Measurements from ENCODE around the gene MBP.

Gene MBP

DNA sequence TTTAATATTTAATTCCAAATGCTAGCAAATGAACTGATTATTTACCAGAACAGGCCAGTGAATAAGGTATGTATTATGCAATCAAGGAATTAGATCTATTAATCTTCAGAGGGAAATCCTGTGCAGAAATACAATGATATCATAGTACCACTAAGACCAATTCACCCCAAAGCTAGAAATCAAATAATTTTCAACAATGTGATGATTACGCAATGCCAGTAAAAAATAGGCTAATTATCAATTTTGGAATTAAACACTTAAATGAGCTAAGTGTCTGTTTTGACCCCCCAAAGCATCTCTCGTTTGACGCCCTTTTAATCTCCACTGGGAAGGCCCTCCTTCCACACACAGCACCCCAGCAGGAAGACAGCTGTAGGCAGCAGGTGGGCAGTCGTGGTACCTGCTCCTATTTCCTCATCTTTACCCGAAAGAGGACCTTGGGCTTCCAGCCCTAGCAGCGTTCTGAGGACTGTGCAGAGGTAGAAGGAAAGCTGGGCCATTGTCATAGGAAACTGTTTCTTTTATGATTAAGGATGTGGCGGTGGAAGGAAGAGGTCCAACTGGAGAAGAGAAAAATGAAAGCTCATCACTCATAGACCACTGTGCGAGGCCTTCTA lies 84.7 kb downstream of the MBP start:
- DNase-seq (ENCODE audit: low read depth): no peak

DNA sequence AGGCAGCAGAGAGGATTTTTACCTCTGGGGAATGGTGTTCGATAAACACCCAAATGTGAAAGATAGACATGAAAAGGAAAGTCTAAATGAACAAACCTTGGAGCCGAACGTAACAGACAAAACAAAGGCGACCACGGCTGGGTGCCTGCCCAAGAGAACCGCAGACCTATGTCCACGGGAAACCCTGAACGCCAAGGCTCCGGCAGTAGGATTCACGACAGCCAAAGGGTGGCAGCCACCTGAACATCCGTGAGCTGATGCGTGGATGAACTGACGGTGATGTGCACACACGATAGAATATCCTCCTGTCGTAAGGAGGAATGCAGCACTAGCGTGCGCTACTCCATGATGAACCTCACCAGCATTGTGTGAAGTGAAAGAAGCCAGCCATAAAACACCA lies 85.6 kb downstream of the MBP start:
- no peak for DNase-seq (ENCODE audit: low read depth)

DNA sequence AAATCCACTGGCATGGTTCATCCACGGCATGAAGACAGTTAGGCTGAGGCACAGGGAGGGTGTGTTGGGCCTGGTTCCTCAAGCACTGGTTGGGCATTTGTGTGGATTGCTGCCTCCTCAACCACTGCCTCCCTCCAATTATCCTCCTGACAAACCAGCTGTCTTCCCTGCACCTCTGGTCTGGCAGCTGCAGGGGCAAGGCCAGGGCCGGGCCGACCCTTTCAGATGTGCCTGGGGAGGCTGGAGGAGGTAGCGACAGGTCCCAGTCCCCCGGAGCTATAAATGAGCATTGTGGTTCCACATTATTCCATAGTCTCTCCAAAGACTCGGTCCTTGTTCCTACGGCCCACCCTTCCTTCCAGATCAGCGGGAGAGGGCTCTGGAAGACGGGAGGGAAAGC lies 86.2 kb downstream of the MBP start:
- DNase-seq (ENCODE audit: low read depth): no peak

DNA sequence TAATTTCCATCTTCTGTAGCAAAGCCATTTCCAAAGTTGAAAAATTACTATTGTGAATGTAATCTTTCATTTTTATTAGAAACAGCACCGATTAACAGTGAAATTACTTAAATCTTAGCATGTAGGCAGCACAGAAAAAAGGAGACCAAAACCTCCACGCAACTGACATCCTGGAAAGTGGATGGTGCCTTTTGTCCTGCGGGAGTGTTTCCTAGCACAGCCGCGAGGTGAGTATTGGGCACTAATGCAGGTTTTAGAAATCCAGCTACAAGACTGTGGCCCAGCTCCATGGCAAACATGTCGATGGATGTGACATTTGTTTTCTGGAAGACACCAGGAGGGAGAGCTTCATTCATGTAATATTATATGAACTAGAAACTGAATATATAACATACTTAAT lies 86.9 kb downstream of the MBP start:
- DNase-seq (ENCODE audit: low read depth): no peak

DNA sequence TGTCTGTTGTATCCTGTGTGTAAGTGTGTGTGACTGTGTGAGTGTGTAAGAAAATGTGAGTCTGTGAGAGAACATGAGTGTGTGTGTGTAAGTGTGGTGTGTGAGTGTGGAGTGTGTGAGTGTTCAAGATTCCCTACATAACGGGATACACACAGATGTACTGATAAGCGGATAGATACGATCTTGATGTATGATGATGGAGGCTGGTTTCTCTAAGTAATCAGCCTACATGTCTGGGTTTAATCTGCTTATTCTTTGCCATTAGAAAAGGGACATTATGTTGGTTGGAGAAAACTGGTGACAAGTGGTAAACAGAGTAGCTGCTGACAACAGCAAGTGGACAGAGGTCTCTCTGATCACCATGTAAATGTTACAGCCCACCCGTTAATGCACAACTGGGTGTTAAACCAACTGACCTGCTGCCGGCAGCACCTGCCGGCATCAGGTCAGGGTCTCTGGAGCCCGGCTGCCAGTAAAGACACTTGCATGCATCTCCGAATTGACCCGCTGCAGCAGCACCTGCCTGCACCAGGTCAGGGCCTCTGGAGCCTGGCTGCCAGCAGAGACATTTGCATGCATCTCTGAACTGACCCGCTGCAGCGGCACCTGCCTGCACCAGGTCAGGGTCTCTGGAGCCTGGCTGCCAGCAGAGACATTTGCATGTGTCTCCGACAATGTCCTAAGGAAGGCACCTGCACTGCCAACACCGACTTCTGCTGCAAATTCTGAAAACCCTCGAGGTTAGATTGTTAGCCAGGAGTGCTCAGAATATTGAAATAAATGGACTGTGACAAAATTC lies 87.5 kb downstream of the MBP start:
- no peak for DNase-seq (ENCODE audit: low read depth)

DNA sequence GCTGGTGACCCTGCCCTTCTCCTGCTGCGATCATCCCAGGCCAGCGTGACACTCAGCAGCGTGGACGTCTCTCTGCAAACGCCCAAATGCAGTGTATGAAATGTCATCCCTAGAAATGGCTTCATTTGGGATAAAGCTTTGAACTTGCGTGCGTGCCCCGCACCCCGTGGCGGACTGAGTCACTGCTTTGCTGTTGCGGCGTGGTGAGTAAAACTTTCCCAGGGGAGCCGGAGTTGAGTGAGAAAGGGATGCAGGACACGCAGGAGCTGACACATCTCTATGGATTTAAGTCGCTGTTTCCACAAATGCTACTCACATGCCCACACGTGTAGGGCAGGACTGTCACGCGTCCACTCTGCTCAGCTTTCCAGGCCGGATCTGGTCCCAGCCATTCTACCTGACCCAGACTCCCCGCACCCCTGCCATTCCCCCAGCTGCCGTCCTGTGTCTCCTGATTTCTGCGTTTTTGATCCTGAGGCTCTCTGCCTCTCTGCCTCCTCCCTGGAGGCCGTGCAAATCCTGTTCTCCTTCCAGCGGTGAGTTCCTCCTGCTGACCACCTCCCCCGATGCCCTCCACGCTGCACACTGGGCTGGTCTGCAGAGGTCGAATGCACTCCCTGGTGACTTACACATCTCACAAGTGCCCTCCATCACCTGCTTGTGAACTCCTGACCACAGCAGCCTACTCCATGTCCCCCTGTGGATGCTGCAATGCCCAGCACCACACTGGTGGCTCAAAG lies 88.9 kb downstream of the MBP start:
- DNase-seq (ENCODE audit: low read depth): no peak

DNA sequence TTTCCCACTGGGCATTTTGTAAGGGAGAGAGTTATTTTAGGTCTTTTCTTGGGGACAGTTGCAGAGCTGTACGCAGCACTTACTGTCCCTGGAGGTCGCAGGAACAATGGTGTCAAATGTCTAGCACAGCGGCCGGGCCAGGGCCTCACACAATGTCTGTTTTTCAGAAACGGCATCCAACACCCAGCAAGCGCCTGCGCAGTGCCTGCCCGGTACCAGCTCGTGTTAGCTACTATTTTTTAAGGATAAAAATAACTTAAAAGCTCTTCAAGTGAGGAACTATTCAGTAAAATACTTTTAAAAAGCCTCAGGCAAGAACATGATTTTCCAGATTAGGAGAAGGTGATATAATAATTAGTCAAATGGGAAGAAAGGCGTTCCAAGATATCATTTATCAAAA lies 90.0 kb downstream of the MBP start:
- DNase-seq (ENCODE audit: low read depth): no peak

DNA sequence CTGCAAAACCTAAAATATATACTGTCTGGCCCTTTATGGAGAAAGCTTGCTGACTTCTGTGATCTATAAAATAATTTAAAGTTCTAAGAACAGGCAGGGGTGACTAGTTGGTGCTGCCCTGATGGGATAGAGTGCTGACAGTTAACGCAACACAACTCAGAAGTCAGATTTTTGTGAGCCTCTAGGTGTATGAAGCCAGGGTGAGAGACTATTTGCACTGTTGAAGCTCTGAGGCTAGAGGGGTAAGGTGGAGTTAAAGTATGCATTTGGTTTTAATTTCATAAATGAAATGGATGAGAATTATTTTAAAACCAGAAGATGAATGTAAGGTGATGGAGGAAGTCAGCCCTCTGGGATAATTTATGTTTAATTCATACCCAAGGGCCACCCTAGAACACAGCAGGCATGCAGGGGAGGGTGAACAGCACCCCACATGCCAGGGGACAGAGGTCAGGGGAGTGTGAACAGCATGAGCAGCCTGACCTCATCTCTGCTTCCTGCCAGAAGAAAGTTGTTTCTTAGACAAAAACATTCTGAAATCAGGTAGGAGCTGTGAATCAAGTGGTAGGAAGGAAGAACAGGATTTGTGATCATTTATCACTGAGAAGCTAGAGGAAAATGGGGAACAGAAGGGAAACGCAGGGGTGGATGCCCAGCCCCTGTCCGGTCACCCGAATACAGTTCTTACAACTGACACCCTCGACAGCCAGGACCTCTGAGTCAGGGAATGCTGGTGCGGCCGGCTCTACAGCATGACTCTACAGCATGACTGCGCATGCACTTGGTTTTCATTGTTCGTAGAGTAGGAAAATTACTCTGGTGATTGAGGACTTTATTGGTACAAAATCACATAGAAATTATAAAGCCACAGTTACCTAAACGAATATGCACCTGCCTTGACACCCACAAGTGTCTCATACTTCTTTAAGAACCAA lies 93.1 kb downstream of the MBP start:
- no peak for DNase-seq (ENCODE audit: low read depth)

DNA sequence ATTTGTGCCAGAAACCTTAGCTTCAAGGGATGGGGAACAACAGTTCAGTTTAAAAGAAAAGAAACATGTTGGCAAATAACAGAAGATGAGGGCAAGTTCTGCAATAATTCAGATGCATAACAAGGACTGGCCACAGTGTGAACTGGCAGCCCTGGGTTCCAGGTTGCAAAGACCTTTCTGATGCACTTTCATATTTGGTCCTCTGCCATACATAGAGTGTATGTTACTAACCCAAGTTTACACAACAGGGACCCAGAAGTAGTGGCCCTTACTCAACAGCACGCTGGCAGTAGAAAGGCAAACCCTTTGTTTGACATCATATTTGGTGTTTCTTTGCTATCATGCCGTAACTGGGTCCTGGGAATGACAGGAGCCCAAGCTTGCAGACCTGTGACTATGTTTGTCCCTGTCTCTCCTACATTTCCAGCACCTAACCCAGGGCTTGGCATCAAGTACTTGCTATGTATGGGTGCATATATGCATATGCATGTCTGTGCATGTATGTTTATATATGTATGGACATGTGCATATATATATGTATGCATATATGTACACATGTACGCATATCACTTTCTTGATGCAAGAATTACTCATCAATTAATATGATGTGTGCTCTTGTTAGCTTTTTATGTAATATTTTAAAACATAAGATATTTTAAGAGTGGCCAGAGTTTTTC lies 94.3 kb downstream of the MBP start:
- DNase-seq (ENCODE audit: low read depth): no peak

DNA sequence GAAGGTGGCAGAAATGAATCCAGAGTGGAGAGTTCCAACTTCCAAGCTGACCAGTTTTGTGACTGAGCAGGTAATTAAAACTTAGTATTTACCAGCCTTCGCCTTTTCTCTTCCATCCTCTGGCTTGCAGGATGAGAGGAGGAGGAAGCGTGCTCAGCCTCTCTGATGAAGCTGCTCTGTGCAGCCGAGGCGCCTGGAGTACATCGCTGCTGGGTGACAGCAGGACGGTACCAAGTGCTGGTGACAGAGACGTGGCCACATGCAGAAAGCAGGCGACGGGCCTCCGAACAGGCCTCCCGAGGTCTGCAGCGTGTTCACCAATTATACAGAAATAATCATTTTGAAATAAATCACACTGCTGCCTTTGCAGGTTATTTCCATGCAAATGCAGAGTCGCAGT lies 95.0 kb downstream of the MBP start:
- no peak for DNase-seq (ENCODE audit: low read depth)

DNA sequence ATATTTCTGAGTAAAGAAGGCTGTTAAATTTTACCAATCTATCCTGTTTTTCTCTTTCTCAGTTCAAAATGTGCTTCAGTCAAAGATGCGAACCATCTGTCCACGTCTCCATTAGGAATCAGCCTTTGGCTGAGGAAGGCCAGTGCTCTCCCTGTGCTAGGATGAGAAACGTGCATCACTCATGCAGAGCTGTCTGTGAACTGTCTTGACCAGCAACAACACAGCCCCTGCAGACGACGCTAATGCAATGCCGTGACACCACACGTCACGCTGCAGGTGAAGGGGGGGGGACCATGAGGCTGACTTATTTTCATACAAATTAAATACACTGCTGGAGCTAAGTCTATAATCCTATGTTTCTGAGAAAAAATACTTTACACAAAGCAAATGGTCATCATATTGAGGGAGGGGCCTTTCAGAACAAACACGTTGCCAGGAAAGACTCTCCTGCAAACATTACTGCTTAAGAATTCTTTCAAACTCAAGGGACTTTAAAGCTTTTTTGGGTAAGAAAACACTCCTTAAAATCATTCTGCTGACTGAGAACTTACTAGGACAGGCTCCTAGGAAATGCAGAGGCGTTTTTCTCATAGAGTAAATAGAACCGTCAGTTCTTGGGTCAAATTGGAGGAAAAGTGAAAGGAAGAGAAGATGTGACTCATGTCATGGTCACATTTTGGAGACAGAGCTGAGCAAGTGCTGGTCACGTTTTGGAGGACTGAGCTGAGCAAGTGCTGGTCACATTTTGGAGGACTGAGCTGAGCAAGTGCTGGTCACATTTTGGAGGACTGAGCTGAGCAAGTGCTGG lies 97.0 kb downstream of the MBP start:
- no peak for DNase-seq (ENCODE audit: low read depth)

DNA sequence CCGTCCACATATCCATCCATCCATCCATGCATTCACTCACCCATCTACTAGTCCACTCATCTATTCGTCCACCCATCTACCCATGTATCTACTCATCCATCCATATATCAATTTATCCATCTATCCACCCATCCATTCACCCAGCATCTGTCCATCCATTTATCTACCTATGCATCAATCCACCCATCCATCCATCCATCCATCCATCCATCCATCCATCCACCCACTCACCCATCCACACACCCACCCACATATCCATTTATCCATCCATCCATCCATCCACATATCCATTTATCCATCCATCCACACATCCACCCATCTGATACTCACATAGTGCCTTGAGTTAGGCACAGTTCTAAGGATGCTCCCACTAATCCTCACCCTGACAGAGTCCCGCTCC lies 99.0 kb downstream of the MBP start:
- DNase-seq (ENCODE audit: low read depth): no peak

DNA sequence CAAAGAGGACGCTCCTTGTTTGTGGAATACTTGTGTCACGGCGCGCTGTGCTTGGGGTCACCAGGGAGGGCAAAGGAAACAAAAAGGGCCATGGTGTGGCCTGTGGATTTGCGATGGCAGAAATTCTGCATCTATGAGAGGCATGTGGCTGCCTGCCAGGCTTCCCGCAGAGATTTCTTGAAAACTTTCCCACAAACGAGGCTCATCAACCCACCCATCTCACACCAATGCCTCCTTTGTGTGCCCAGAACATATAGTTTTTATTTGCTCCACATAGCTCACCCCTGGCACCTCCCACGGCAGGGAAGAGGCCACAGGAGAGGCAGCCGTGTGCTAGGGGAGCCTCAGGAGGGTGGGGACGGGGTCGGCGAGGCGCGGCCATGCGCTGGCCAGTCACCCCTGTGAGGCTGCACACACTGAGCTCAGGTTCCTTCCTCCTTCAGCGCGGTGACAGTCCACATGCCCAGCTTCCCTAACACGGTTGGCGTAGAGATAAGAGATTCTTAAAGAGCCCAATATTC lies 100.3 kb downstream of the MBP start:
- DNase-seq (ENCODE audit: low read depth): no peak

DNA sequence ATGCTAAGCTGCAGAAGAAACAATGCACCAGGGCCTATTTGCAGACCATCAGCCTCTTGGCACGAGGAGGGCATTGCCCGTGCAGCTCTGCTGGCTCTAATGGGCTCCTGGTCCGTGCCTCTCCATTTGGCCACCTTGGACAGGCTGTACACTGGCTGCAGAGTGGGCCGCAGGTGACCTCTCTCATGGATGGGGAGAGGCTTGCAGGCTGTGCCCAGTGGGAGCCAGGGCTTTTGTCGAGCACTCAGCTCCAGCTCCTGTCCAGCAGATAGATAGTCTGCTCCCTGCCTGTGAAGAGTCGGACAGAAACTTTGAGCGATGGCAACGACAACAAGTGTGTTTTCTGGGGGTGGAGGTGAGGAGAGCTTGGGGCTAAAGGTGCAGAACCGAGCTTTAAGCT lies 100.9 kb downstream of the MBP start:
- DNase-seq (ENCODE audit: low read depth): no peak

DNA sequence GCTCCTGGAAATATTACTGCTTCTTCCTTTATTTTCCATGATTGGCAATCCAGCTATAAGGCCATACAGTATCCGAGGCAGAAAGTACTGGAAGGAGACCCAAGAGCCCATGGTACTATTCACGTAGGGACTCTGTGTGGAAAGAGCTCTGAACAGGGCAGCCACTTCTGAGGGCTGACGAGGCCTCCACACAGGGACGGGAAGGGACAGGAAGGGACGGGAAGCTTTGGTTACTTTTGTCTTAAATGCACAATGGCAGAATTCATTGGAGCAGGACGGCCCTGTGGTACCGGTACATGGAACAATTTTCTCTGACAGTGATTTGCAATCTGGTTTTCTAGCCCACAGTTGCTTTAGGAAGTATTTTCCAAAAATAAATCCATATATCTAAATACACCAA lies 102.4 kb downstream of the MBP start:
- no peak for DNase-seq (ENCODE audit: low read depth)

DNA sequence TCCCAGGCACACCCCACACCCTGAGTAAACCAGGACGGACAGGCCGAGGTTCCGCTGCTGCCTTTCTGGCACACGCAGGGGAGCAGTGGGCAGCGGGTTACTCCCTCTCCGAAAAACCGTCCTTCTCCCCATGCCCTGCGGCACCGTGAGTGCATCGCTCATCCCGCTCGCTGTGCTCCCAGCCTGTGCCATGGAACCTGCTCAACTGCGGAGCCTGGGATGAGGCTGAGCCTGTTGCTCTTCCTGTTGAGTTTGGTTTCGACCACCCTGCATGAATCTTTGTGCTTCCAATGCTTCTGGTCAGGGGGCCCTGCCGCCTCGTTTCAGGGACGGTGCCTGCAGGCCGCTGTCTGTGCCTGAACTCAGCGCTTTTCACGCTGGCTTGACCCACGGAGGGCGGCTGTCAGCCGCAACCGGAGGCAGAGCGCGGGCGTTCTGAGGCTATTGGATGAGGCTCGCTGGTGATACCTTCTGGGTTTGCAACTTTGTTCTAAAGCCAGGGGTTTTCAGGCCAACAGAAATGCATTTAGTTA lies 106.7 kb downstream of the MBP start:
- DNase-seq (ENCODE audit: low read depth): no peak

DNA sequence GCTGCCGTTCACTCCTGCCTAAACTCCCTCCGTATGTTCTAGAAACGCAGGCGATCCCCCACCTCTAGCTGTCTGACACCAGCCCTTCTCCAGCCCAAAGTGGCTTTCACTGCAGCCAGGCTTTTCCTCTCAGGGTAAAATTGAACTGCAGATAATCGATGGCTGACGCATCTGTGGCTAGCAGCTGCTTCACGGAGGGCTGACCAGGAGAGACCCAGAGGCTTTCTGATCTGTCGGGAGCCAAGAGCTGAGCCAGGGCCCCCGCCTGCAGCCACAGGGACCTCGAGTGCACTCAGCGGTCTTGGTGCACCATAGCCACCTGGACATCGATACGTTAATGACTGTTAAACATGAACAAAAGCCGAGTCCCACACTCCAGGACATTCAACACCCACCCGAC lies 107.5 kb downstream of the MBP start:
- DNase-seq (ENCODE audit: low read depth): no peak

DNA sequence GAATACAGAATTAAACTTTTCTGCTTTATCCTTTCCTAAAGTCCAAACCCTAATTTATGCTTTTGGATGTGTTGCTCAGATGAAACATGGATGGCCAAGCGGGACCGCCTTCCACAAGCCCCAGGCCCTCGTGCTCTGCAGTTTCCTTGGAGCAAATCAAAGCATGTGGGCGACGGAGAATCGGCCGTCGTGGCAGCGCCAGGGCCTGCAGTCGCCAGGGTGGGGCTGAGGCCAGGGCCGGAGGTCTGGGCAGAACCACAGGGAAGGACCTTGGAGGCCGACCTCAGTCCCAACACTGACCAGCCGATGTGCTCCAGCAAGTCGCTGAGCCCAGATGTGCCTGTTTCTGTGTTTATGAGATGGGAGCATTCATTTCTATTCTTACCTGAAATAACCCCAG lies 108.1 kb downstream of the MBP start:
- DNase-seq (ENCODE audit: low read depth): no peak

DNA sequence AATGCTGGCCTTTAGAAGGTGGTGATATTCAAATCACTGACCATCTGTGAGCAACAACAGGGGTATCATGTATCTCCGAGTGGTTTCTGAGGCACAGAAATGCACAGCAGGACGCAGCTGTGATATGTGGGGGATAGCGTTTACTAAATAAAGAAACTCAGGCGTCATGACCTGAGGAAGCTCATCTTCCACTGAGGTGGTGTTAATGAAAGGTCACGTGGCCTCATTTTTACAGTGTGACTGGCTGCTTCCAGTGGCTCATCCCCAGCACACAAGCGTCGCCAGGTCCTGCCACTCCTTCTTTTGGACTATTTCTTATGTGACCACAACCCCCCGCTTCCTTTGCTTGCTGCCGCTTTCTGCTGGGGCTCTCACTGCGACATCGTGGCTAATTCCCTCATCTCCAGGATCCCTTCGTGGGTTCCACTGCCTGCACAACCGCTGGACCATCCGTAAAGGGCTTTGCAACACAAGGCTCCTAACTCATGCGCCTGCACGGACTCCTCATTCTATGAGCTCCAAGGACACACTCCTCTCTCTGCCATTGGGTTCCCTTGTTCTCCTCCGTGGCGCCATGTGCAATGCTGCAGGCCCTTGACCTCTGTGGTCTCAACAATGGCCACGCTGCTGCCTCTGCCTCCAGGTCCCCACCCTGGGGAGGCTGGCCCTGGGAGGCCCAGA lies 109.3 kb downstream of the MBP start:
- DNase-seq (ENCODE audit: low read depth): no peak

DNA sequence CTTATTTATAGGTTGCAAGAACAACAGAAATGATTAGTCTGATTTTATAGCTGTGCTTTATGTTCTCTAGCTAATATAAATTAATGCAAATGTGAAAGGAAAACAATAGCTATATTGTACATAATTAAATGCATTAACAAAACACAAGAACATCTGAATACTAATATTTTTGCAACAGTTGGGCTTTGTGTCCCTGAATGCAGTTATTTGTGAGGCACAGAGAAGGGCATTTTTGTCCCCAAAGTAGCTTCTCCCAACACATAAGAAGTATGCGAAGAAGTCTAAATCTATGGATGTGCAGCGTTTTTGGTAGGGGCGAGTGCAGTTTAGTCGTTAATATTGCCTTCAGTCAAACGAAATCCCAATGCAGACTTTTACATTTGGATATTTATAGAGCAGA lies 110.0 kb downstream of the MBP start:
- DNase-seq (ENCODE audit: low read depth): no peak
